SK-N-SH (cell line): ENCODE measurements around the gene CCDC9. TPM values are rescaled to one million over a fixed set of nuclear protein-coding genes. Genes with fewer than 3 reads are reported as not detected.

Source experiments
- CTCF ChIA-PET: fragments of 300-600, 350-600 bp; formaldehyde crosslinking; extraction: SDS; loops from one replicate; lab custom pipeline; 2021; lab: Yijun Ruan, JAX
- POLR2A ChIA-PET: fragments of 350-600 bp; sonication (Branson Sonifier 250); formaldehyde crosslinking; extraction: SDS; loops from one replicate; lab custom pipeline; 2020; ENCODE audit warnings: antibody characterized with exemption, inconsistent platforms; lab: Yijun Ruan, JAX
- DNase-seq: peaks from one replicate; pipeline ENCODE4 v3.0.0; 2012
- H2AFZ ChIP-seq: fragments of 200-600 bp; sonication (generic); 2 replicates; pipeline ENCODE4 v1.8.1; 2016; ENCODE audit warnings: antibody characterized with exemption, mild to moderate bottlenecking, low read depth
- H3F3A ChIP-seq: fragments of 200-600 bp; sonication (generic); replicated peaks from 2 replicates; pipeline ENCODE3; 2016; ENCODE audit warnings: antibody characterized with exemption, mild to moderate bottlenecking; ENCODE audit not compliant: insufficient read depth
- H3K27ac ChIP-seq, 2 experiments: fragments of 200-500 bp in 1 of 2; fragments of 200-600 bp in 1 of 2; sonication (Bioruptor generic) in 1 of 2; sonication (generic), shearing (Covaris generic) in 1 of 2; 2 replicates each; pipeline versions ENCODE4 v1.5.1 to v1.6.1; 2014 to 2016; ENCODE audit warnings: low read depth in 2 of 2, inconsistent platforms in 1 of 2, low read length in 1 of 2, mild to moderate bottlenecking in 1 of 2, mixed read lengths in 1 of 2
- H3K27me3 ChIP-seq: fragments of 200-600 bp; sonication (generic), shearing (Covaris generic); 2 replicates; pipeline ENCODE4 v1.6.1; 2016; ENCODE audit warnings: mixed run types; ENCODE audit not compliant: insufficient read depth
- H3K36me3 ChIP-seq, 2 experiments: fragments of 200-500 bp in 1 of 2; fragments of 200-600 bp in 1 of 2; sonication (Bioruptor generic) in 1 of 2; sonication (generic) in 1 of 2; replicated peaks in 1 of 2; 2 replicates each; pipeline versions ENCODE3 to v1.5.1; 2014 to 2016; ENCODE audit warnings: low read length in 1 of 2, mild to moderate bottlenecking in 1 of 2; ENCODE audit not compliant: insufficient read depth in 2 of 2, control insufficient read depth in 1 of 2
- H3K4me1 ChIP-seq, 2 experiments: fragments of 200-500 bp in 1 of 2; fragments of 200-600 bp in 1 of 2; sonication (Bioruptor generic) in 1 of 2; sonication (generic), shearing (Covaris generic) in 1 of 2; 2 replicates each; pipeline versions ENCODE4 v1.5.1 to v1.6.1; 2014 to 2016; ENCODE audit warnings: low read depth in 1 of 2, low read length in 1 of 2, mixed run types in 1 of 2; ENCODE audit not compliant: insufficient read depth in 2 of 2, control insufficient read depth in 1 of 2
- H3K4me2 ChIP-seq: fragments of 200-600 bp; sonication (generic), shearing (Covaris generic); 2 replicates; pipeline ENCODE4 v1.6.1; 2017; ENCODE audit warnings: mixed run types
- H3K4me3 ChIP-seq, 2 experiments: fragments of 200-500 bp in 1 of 2; fragments of 200-600 bp in 1 of 2; sonication (Bioruptor generic) in 1 of 2; sonication (generic), shearing (Covaris generic) in 1 of 2; 2 replicates each; pipeline versions ENCODE4 v1.5.1 to v1.8.1; 2014 to 2016; ENCODE audit warnings: low read depth in 2 of 2, inconsistent platforms in 1 of 2, low read length in 1 of 2, mild to moderate bottlenecking in 1 of 2, mixed read lengths in 1 of 2, moderate library complexity in 1 of 2
- H3K79me2 ChIP-seq: fragments of 200-600 bp; sonication (generic); 2 replicates; pipeline ENCODE4 v1.8.1; 2017; ENCODE audit warnings: mild to moderate bottlenecking; ENCODE audit not compliant: insufficient read depth
- H3K9ac ChIP-seq: fragments of 200-600 bp; sonication (generic); 2 replicates; pipeline ENCODE4 v1.6.1; 2017; ENCODE audit warnings: mixed run types
- H3K9me2 ChIP-seq: fragments of 200-600 bp; sonication (generic); 2 replicates; pipeline ENCODE4 v1.6.1; 2017; ENCODE audit warnings: mixed run types
- H3K9me3 ChIP-seq: fragments of 200-600 bp; sonication (generic); 2 replicates; pipeline ENCODE4 v1.6.1; 2017; ENCODE audit warnings: mixed run types, mild to moderate bottlenecking, moderate library complexity
- H4K20me1 ChIP-seq: fragments of 200-600 bp; sonication (generic); 2 replicates; pipeline ENCODE4 v1.6.1; 2017; ENCODE audit warnings: mild to moderate bottlenecking, mixed run types; ENCODE audit not compliant: insufficient read depth
- CHD2 ChIP-seq: fragments of 150-350 bp; IDR thresholded peaks from 2 replicates; pipeline ENCODE4 v1.6.1; 2018; ENCODE audit warnings: low read length; ENCODE audit not compliant: partially characterized antibody
- ELF1 ChIP-seq: IDR thresholded peaks from 2 replicates; pipeline ENCODE4 v1.4.0; 2012
- EZH2phosphoT487 ChIP-seq: fragments of 200-600 bp; sonication (generic); IDR thresholded peaks from 2 replicates; pipeline ENCODE4 v1.6.1; 2017; ENCODE audit warnings: low read depth, mixed run types, mild to moderate bottlenecking, antibody characterized with exemption, moderate library complexity, borderline replicate concordance
- GATA2 ChIP-seq: sonication (generic); formaldehyde crosslinking; IDR thresholded peaks from 2 replicates; pipeline ENCODE4 v1.5.0; 2020; ENCODE audit warnings: mild to moderate bottlenecking, missing genetic modification reagents
- IRF3 ChIP-seq: fragments of 150-350 bp; IDR thresholded peaks from 2 replicates; pipeline ENCODE4 v1.6.1; 2016; ENCODE audit warnings: mild to moderate bottlenecking, low read depth, low read length
- MEF2A ChIP-seq: IDR thresholded peaks from 2 replicates; pipeline ENCODE4 v1.4.0; 2012; ENCODE audit warnings: low read depth, borderline replicate concordance
- NFIC ChIP-seq: IDR thresholded peaks from 2 replicates; pipeline ENCODE4 v1.4.0; 2012; ENCODE audit warnings: borderline replicate concordance
- NRF1 ChIP-seq: IDR thresholded peaks from 2 replicates; pipeline ENCODE4 v1.6.1; 2012; ENCODE audit warnings: low read depth, mild to moderate bottlenecking, low read length
- RCOR1 ChIP-seq: fragments of 150-350 bp; IDR thresholded peaks from 2 replicates; pipeline ENCODE4 v1.6.1; 2017; ENCODE audit warnings: antibody characterized with exemption, low read length
- RFX5 ChIP-seq: IDR thresholded peaks from 2 replicates; pipeline ENCODE4 v1.6.1; 2012; ENCODE audit warnings: mild to moderate bottlenecking, improper control_type of control experiment, low read length
- RXRA ChIP-seq: IDR thresholded peaks from 2 replicates; pipeline ENCODE4 v1.4.0; 2012; ENCODE audit warnings: low read depth, mild to moderate bottlenecking, borderline replicate concordance
- SIN3A ChIP-seq: IDR thresholded peaks from 2 replicates; pipeline ENCODE4 v1.6.1; 2012; ENCODE audit warnings: low read depth, mild to moderate bottlenecking, low read length, moderate library complexity, borderline replicate concordance
- SMC3 ChIP-seq: IDR thresholded peaks from 2 replicates; pipeline ENCODE4 v1.6.1; 2012; ENCODE audit warnings: low read depth, low read length, improper control_type of control experiment
- TCF12 ChIP-seq: IDR thresholded peaks from 2 replicates; pipeline ENCODE4 v1.4.0; 2012
- TEAD4 ChIP-seq: IDR thresholded peaks from 2 replicates; pipeline ENCODE4 v1.4.0; 2012; ENCODE audit warnings: mild to moderate bottlenecking, borderline replicate concordance; ENCODE audit not compliant: insufficient read depth
- USF1 ChIP-seq: IDR thresholded peaks from 2 replicates; pipeline ENCODE4 v1.4.0; 2012; ENCODE audit warnings: low read depth, borderline replicate concordance
- ZBTB33 ChIP-seq: IDR thresholded peaks from 2 replicates; pipeline ENCODE4 v1.4.0; 2012; ENCODE audit warnings: low read depth, borderline replicate concordance
- WGBS: methylation state at CpG from one replicate; pipeline ENCODE4 v1.1.6; 2017; ENCODE audit warnings: low lambda C conversion rate; 5-methylcytosine and 5-hydroxymethylcytosine counted together
- polyA plus RNA-seq, 3 experiments: library from polyadenylated mRNA; depleted of rRNA; stranded (reverse); fragments of >200 nt; gene quantifications; 2 replicates each; pipeline ENCODE4 v1.2.3, GENCODE V29; 2012
- TF ChIP-seq, protein P1 (sequence below): fragments of 200-600 bp; sonication (generic); IDR thresholded peaks from 2 replicates; pipeline ENCODE4 v1.6.1; 2017; ENCODE audit warnings: antibody characterized with exemption, mild to moderate bottlenecking, moderate library complexity

The CCDC9 gene
- polyA plus RNA-seq, 1 of the 3 experiments (the other 2 are of a cell fraction): 12.4 TPM

DNA sequence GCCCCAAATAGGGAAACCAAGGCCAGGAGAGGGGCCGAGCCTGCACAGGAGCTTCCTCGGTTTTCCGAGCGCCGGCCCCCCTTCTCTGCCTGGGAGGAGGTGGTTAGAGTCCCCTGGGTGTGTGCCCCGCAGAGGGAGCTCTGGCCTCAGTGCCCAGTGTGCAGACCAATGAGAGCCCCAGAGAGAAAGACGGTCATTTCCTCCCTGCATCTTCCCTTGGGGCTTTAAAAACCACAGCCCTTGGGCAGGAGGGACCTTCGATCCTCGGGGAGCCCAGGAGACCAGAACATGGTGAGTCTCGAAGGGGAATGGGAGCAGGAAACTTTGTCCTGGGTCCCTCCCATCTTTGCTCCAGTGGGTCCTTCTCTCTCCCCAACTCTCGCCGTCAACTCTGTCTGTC is 53.3 kb downstream of the CCDC9 start, which contains the start of gene C5AR1:
Gene C5AR1, plus strand, starts transcription at position 254 of the 400 bp plus-strand sequence. Its CDS starts 35 bp downstream, at position 289.
- no peak within 1 kb of the TSS for H3K4me3 ChIP-seq
- ChIA-PET CTCF (interaction anchor here (0.8 to 3.2 kb wide), 3 partner anchors 13 to 126 kb away, joined by 3 to 19 read pairs (median 8); partner anchors contain the start of gene DHX34), POLR2A (no interaction called here)
- no peak within 1 kb of the TSS for H3K4me2 ChIP-seq
- H4K20me1 ChIP-seq: no peaks in the 10 kb centered on the region
- no peak within 1 kb of the TSS for H3K27ac ChIP-seq
- 35% methylated on average over 11 of the region's 12 CpGs for WGBS
- no peak within 1 kb of the TSS for H2AFZ ChIP-seq
- H3K4me1 ChIP-seq: peaks cover 0 to 4% of the 10 kb centered on the region in 2 experiments; a peak in 2 of 4 replicates
- no peaks in the 10 kb centered on the region for H3K9me2 ChIP-seq
- DNase-seq: no peak
- H3F3A ChIP-seq: peaks cover 16% of the 10 kb centered on the region
- TF ChIP-seq TEAD4 (no peak), USF1 (no peak), NRF1 (no peak), IRF3 (no peak), SMC3 (no peak), ELF1 (no peak), RCOR1 (no peak), MEF2A (no peak), TCF12 (no peak), RFX5 (no peak), EZH2phosphoT487 (no peak), GATA2 (CRISPR knock-in tag) (no peak), ZBTB33 (no peak)
- H3K9me3 ChIP-seq: no peaks in the 10 kb centered on the region
- no peak within 1 kb of the TSS for H3K9ac ChIP-seq
- no peaks in the 10 kb centered on the region for H3K36me3 ChIP-seq
- peaks cover 24% of the 10 kb centered on the region for H3K27me3 ChIP-seq
- H3K79me2 ChIP-seq: no peaks in the 10 kb centered on the region

DNA sequence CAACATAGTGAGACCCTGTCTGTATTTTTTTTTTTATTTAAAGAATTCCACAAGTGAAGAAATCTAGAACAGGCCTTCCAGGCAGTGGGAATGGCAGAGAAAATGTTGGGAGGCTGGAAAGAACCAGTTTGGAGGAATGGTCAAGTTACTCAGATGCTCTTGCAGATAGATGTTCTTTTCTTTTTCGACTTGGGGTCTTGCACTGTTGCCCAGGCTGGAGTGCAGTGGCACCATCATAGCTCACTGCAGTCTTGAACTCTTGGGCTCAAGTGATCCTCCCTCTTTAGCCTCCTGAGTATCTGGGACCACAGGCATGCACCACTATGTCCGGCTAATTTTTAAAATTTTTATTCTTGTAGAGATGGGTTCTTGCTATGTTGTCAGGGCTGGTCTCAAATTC is 54.0 kb downstream of the CCDC9 start:
- 45% methylated on average over 2 of the region's 2 CpGs for WGBS
- Histone ChIP-seq H3K9me2 (no peaks in the 10 kb centered on the region), H3K9ac (no peak overlapping the region), H3F3A (peaks cover 19% of the 10 kb centered on the region), H3K4me2 (no peak overlapping the region), H3K36me3 (no peaks in the 10 kb centered on the region), H4K20me1 (no peaks in the 10 kb centered on the region), H3K9me3 (no peaks in the 10 kb centered on the region), H3K4me3 (no peak overlapping the region), H3K4me1 (peaks cover 0 to 4% of the 10 kb centered on the region in 2 experiments; a peak in 2 of 4 replicates), H2AFZ (no peak overlapping the region), H3K79me2 (no peaks in the 10 kb centered on the region), H3K27me3 (peaks cover 24% of the 10 kb centered on the region), H3K27ac (no peak overlapping the region)
- CTCF ChIA-PET: interaction anchor here (1.2 to 3.2 kb wide), 2 partner anchors 14 to 81 kb away, joined by 4 to 19 read pairs; no protein-coding TSS in a partner anchor
- POLR2A ChIA-PET: no interaction called here
- DNase-seq: no peak
- TF ChIP-seq ZBTB33 (no peak), NFIC (no peak), GATA2 (CRISPR knock-in tag) (no peak), SIN3A (no peak), CHD2 (no peak), MEF2A (no peak), RXRA (no peak), USF1 (no peak), ELF1 (no peak)
- TF ChIP-seq, protein P1, sequence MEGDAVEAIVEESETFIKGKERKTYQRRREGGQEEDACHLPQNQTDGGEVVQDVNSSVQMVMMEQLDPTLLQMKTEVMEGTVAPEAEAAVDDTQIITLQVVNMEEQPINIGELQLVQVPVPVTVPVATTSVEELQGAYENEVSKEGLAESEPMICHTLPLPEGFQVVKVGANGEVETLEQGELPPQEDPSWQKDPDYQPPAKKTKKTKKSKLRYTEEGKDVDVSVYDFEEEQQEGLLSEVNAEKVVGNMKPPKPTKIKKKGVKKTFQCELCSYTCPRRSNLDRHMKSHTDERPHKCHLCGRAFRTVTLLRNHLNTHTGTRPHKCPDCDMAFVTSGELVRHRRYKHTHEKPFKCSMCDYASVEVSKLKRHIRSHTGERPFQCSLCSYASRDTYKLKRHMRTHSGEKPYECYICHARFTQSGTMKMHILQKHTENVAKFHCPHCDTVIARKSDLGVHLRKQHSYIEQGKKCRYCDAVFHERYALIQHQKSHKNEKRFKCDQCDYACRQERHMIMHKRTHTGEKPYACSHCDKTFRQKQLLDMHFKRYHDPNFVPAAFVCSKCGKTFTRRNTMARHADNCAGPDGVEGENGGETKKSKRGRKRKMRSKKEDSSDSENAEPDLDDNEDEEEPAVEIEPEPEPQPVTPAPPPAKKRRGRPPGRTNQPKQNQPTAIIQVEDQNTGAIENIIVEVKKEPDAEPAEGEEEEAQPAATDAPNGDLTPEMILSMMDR: no peak
